Measurements from ENCODE around the gene DACT3. TPM values are rescaled to one million over a fixed set of nuclear protein-coding genes. Genes with fewer than 3 reads are reported as not detected.

DACT3 gene
- polyA plus RNA-seq, 1 donor from 2014 or later: 29.3 TPM

GRCh38 chr19:46611776-46612175, 49.2 kb downstream of the DACT3 start:
- Histone ChIP-seq H4K20me1 (ENCODE audit: insufficient read depth) (peaks cover 3% of the 10 kb centered on the region), H3K9me3 (ENCODE audit: low read length) (no peaks in the 10 kb centered on the region), H3K36me3 (ENCODE audit: insufficient read depth, low read length) (no peaks in the 10 kb centered on the region), H3K27me3 (ENCODE audit: insufficient read depth, low read depth, low read length) (no peaks in the 10 kb centered on the region), H3K9me2 (ENCODE audit: insufficient read depth, low read length) (no peaks in the 10 kb centered on the region), H3K9ac (ENCODE audit: low read length) (no peak overlapping the region), H3F3A (ENCODE audit: insufficient read depth, low read length, poor library complexity, severe bottlenecking) (no peaks in the 10 kb centered on the region), H3K4me3 (ENCODE audit: low read length) (no peak overlapping the region), H3K27ac (ENCODE audit: low read length) (no peak overlapping the region), H3K4me2 (ENCODE audit: low read length) (no peak overlapping the region), H3K79me2 (replicated peaks; ENCODE audit: insufficient read depth, low read length) (no peaks in the 10 kb centered on the region), H2AFZ (ENCODE audit: low read depth, low read length) (no peak overlapping the region)
- no peak for TF ChIP-seq TAF1 (IDR thresholded peaks at IDR 0.05; ENCODE audit: low read depth)
- no peak for TF ChIP-seq EP300 (conservative IDR thresholded peaks at IDR 0.05; ENCODE audit: poor library complexity, severe bottlenecking)
- TF ChIP-seq EZH2 (IDR thresholded peaks at IDR 0.05; ENCODE audit: borderline replicate concordance, insufficient read depth, low read length, poor library complexity, severe bottlenecking): no peak
- no peak for TF ChIP-seq REST (IDR thresholded peaks at IDR 0.05; ENCODE audit: borderline replicate concordance)
- TF ChIP-seq RAD21 (conservative IDR thresholded peaks at IDR 0.05): no peak
- no peak for TF ChIP-seq POLR2AphosphoS5 (IDR thresholded peaks at IDR 0.05)
- no peak for TF ChIP-seq CTCF (IDR thresholded peaks at IDR 0.05; ENCODE audit: poor library complexity, severe bottlenecking)
- TF ChIP-seq SMC3 (conservative IDR thresholded peaks at IDR 0.05; ENCODE audit: poor library complexity): no peak
- no peak for TF ChIP-seq MXI1 (conservative IDR thresholded peaks at IDR 0.05; ENCODE audit: poor library complexity, severe bottlenecking)

DNA sequence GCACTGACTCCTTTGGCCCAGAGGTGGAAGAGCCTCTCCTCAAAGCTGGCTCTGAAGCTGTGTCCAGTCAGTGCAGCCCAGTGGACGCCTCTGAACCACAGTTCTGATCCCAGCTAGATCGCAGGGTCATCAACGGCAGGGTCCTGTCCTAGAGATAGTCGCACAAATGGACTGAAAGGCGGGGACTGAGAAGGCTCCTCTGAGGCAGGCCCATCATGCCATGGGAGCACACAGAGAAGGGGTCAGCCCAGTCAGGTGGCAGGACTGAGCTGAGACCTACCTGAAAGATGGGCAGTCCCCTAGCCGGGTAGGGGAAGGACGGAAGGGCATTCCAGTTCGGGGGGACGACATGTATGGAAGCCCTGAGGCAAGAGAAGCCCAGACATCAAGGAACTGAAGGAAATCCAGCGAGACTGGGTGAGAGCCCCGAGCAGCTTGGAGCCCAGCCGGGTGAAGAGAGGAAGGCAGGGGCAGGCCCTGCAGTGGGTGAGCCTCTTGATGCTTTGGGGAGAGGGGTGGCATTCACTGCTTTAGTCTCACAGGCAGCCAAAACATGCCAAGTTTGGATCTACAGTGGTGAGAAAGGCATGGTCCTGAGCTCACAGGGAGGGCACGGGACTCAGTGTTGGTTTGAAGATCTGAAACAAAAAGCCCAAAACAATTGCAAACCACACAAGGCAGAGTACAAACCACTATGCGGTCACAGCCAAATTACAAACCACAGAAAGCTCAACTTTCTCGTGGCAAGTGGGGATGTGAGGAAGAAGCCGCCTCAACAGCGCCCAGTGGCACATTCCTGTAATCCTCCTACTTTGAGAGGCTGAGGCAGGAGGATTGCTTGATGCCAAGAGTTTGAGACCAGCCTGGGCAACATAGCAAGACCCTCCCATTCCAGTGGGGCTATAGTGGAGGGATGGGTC, 49.9 kb downstream of the DACT3 start:
- TF ChIP-seq POLR2AphosphoS5 (IDR thresholded peaks at IDR 0.05): peak; percentile 31
- TF ChIP-seq CTCF (IDR thresholded peaks at IDR 0.05; ENCODE audit: poor library complexity, severe bottlenecking): no peak
- peaks cover 6% of the 10 kb centered on the region for H3K79me2 ChIP-seq (replicated peaks; ENCODE audit: insufficient read depth, low read length)
- no peaks in the 10 kb centered on the region for H3F3A ChIP-seq (ENCODE audit: insufficient read depth, low read length, poor library complexity, severe bottlenecking)
- peaks cover 9% of the 10 kb centered on the region for H4K20me1 ChIP-seq (ENCODE audit: insufficient read depth)
- H3K27me3 ChIP-seq (ENCODE audit: insufficient read depth, low read depth, low read length): no peaks in the 10 kb centered on the region
- no peak overlapping the region for H3K4me3 ChIP-seq (ENCODE audit: low read length)
- H3K9me2 ChIP-seq (ENCODE audit: insufficient read depth, low read length): no peaks in the 10 kb centered on the region
- H3K9ac ChIP-seq (ENCODE audit: low read length): no peak overlapping the region
- no peaks in the 10 kb centered on the region for H3K9me3 ChIP-seq (ENCODE audit: low read length)
- no peak overlapping the region for H2AFZ ChIP-seq (ENCODE audit: low read depth, low read length)
- no peak overlapping the region for H3K4me2 ChIP-seq (ENCODE audit: low read length)
- no peak overlapping the region for H3K27ac ChIP-seq (ENCODE audit: low read length)
- no peaks in the 10 kb centered on the region for H3K36me3 ChIP-seq (ENCODE audit: insufficient read depth, low read length)

Measured in neural cell (in vitro differentiated cells).